ENCODE measurements around the gene HECTD4.

HECTD4 gene

DNA sequence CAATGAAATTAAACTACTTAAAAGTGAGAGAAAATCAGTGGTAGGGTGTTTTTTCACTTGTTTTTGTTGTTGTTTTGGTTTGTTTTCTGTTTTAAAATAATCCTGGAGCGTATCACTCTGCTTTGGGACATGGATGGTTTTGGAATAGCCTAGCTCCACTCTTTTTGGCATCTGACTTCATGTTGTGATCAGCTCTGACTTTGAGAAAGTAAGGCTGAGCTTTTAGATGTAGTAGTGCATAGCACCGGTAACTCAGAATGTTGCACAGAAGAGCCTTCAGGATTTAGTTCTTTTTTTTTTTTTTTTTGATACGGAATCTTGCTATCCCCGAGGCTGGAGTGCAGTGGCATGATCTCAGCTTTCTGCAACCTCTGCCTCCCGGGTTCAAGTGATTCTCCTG is 248.8 kb downstream of the HECTD4 start:
- POLR2A ChIA-PET, result no interaction called here
- CTCF ChIA-PET, result interaction anchor here (1.0 to 1.1 kb wide), 2 partner anchors 17 to 65 kb away, joined by 3 read pairs; no protein-coding TSS in a partner anchor
- TF ChIP-seq, protein P1, sequence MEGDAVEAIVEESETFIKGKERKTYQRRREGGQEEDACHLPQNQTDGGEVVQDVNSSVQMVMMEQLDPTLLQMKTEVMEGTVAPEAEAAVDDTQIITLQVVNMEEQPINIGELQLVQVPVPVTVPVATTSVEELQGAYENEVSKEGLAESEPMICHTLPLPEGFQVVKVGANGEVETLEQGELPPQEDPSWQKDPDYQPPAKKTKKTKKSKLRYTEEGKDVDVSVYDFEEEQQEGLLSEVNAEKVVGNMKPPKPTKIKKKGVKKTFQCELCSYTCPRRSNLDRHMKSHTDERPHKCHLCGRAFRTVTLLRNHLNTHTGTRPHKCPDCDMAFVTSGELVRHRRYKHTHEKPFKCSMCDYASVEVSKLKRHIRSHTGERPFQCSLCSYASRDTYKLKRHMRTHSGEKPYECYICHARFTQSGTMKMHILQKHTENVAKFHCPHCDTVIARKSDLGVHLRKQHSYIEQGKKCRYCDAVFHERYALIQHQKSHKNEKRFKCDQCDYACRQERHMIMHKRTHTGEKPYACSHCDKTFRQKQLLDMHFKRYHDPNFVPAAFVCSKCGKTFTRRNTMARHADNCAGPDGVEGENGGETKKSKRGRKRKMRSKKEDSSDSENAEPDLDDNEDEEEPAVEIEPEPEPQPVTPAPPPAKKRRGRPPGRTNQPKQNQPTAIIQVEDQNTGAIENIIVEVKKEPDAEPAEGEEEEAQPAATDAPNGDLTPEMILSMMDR (IDR thresholded peaks at IDR 0.05; ENCODE audit: control extremely low read depth, extremely low read depth, low read depth, missing control alignments), result no peak
- no peak for DNase-seq (ENCODE audit: extremely low spot score)

DNA sequence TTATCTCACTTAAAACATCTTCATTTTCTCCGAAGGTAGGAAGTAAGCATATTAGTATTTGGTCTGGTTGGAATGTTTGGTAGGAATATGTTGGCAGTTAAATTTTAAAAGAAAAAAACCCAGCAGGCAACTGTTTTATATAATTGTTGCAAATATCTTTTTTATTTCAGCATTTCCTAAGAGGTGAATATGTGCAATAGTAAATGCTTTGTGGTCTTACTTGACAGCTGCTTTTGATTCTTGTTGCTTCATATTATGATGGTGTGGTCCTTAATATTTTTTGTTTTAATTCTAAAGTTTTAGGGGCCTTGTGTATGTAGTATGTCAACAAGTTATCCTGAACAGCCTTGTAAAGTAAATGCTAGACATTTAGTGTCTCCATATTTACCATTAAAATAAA is 250.5 kb downstream of the HECTD4 start:
- no peak for DNase-seq (ENCODE audit: extremely low spot score)
- ChIA-PET CTCF (interaction anchor here (1.0 to 1.8 kb wide), 4 partner anchors 9 to 66 kb away, joined by 3 to 4 read pairs (median 3); no protein-coding TSS in a partner anchor), POLR2A (no interaction called here)
- TF ChIP-seq, protein P1 (IDR thresholded peaks at IDR 0.05; ENCODE audit: control extremely low read depth, extremely low read depth, low read depth, missing control alignments), result no peak

DNA sequence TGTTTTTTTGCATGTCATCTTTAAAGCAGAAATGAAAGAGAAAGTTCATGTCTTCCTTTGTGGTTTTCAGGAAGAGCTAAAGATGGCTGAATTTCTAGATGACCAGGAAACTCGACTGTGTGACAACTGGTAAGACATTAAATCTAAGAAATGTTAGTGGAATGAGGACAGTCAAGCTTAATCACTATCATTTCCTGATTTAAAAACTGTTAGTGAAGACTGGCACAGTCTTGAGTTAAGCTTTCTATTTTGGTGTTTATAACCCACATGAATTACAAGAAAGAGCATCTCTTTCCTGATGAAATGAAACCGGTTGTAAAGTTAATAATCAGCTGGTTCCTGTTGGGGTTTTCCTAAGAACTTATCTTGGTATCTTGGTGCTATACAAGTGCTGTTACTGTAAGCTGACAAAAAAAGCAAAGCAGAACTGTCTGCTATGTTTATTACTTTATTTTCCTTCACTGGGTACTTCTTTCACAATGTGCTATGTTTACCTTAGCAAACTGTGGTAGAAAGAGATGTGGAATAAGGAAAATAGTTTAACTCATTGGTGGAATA is 251.7 kb downstream of the HECTD4 start:
- CTCF ChIA-PET, result interaction anchor here (1.0 to 1.8 kb wide), 4 partner anchors 9 to 77 kb away, joined by 3 to 6 read pairs (median 4); no protein-coding TSS in a partner anchor
- TF ChIP-seq, protein P1 (IDR thresholded peaks at IDR 0.05; ENCODE audit: control extremely low read depth, extremely low read depth, low read depth, missing control alignments), result no peak
- POLR2A ChIA-PET, result interaction anchor here (0.5 to 0.7 kb wide), 2 partner anchors 10 to 17 kb away, joined by 3 read pairs; no protein-coding TSS in a partner anchor
- DNase-seq (ENCODE audit: extremely low spot score), result peak; percentile 54

DNA sequence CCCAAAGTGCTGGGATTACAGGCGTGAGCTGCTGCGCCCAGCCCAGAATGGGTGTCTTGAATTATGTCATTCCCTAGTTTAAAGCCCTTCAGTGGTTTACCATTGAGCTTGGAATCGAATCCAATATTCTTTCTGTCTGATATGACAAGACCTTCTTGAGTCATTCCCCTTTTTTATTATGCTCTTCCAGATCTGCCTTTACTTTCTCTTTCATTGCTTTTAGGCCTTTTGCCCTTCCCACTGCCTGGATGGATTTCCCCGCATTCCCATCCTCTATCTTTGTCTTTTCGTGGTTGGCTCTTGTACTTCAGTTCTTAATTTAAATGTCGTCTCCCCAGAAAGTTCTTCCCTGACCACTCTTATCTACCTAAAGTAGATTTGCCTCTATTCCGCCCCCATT is 255.3 kb downstream of the HECTD4 start:
- ChIA-PET POLR2A (interaction anchor here (0.6 to 2.1 kb wide), 3 partner anchors 18 to 267 kb away, joined by 3 to 6 read pairs (median 4); partner anchors contain the start of gene NAA25), CTCF (interaction anchor here (1.2 to 1.9 kb wide), 4 partner anchors 10 to 58 kb away, joined by 4 to 10 read pairs (median 4); no protein-coding TSS in a partner anchor)
- TF ChIP-seq, protein P1 (IDR thresholded peaks at IDR 0.05; ENCODE audit: control extremely low read depth, extremely low read depth, low read depth, missing control alignments), result no peak
- DNase-seq (ENCODE audit: extremely low spot score), result no peak

DNA sequence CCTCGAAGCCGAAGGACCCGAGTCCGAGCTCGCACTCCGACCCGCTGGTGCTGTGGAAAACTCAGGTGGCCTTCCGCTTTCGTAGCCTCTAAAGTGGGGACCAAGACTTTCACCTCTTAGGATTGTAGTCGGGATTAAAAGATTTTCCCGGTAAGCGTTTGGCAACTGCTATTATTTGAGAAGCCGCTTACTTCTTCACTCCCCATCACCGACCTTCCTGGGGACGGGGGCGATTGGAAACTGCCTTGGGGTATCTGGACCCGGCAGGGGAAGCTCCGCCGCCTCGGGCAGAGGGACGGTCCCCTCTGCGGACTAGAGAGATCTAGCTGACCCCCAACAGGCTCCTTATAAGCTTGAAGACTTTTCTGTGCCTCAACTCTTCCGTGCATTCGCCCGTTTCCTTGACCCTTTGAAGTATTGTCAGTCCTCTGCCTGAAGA is 256.2 kb downstream of the HECTD4 start:
- peak; percentile 26 for DNase-seq (ENCODE audit: extremely low spot score)
- TF ChIP-seq, protein P1 (IDR thresholded peaks at IDR 0.05; ENCODE audit: control extremely low read depth, extremely low read depth, low read depth, missing control alignments), result no peak
- ChIA-PET CTCF (interaction anchor here (0.8 to 1.9 kb wide), 5 partner anchors 12 to 28 kb away, joined by 3 to 10 read pairs (median 4); no protein-coding TSS in a partner anchor), POLR2A (interaction anchor here (0.6 to 2.1 kb wide), 5 partner anchors 9 to 261 kb away, joined by 3 to 11 read pairs (median 6); partner anchors contain the start of gene NAA25)

DNA sequence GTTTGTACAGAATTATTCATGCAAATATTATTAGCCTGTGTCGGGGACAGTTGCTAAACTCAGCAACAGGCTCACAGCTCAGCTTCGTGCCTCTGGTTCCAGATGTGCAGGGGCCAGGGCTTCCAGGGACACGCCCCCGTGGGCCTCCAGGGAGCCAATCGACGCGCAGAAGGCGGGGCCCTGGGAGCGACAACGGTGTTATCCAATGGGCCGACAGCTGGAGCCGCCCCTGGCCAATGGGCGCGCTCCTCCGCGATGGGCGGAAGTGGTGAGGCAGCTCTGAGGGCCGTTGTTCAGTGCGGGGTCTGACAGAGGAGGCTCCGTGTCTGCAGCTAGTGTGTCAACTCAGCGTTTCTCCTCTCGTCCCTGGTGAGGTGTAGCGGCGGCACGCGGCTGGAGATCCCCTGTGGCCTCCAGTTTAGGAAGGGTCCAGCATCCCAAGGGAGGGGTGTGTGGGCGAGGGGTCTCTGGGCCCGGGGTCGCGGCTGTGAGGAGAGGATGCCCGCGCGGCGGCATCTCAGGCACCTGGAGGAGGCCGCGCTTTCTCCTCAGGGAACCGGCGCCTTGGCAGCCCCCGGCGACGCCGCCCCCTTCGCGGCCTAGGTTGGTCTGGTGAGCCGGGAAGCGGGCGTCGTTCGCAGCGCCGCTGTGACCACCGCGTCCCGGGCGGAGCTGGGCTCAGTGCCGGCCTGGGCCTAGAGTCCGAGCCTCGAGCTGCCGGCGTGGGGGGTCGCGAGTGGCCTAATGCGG is 256.8 kb downstream of the HECTD4 start, which contains the start of gene TRAFD1:
TRAFD1 (plus strand) TSS at position 311 of the 750 bp plus-strand sequence. CDS start 4,963 bp downstream, outside the sequence.
- POLR2A ChIA-PET, result interaction anchor here (0.5 to 2.1 kb wide), 7 partner anchors 9 to 236 kb away, joined by 3 to 11 read pairs (median 5); partner anchors contain the start of gene NAA25
- peak; percentile 99 for DNase-seq (ENCODE audit: extremely low spot score)
- TF ChIP-seq, protein P1 (IDR thresholded peaks at IDR 0.05; ENCODE audit: control extremely low read depth, extremely low read depth, low read depth, missing control alignments), result no peak
- CTCF ChIA-PET, result interaction anchor here (0.9 to 1.9 kb wide), 7 partner anchors 9 to 180 kb away, joined by 3 to 10 read pairs (median 3); no protein-coding TSS in a partner anchor
